HS-5 (cell line): ENCODE data around the gene CD34.

Experiments
- DNase-seq: peaks from one replicate; pipeline ENCODE4 v3.0.0-alpha.2; 2012; ENCODE audit warnings: low read depth

CD34 gene

GRCh38 chr1:207853372-207853757, 57.6 kb downstream of the CD34 start:
- DNase-seq: no peak

- DNase-seq: no peak
These were observed 58.2 kb downstream of the CD34 start for GRCh38 chr1:207852576-207853371.

DNA sequence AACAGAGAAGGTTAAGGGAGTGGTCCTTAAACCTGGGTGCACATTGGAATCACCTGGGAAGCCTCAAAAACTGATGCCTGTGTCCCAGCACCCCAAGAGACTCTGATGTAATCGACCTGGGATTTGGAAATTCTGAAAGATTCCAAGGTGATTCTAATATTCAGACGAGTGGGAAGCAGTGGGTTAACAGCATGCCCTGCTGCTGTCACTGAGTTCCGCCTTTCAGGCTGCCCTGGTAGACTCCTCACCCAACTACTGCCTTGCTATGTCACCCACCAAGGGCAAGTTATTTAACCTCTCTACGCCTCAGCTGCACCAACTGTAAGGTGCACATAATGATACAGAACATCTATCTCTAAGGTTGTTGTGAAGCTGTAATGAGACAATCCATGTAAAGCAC, 59.2 kb downstream of the CD34 start:
- no peak for DNase-seq

- no peak for DNase-seq
These were observed 60.1 kb downstream of the CD34 start for GRCh38 chr1:207850621-207851407.

- DNase-seq: no peak
These were observed 61.3 kb downstream of the CD34 start for GRCh38 chr1:207849646-207850045.

- no peak for DNase-seq
These were observed 61.9 kb downstream of the CD34 start for GRCh38 chr1:207849016-207849415.

GRCh38 chr1:207848234-207848633, 62.7 kb downstream of the CD34 start:
- DNase-seq: peak; percentile 61

GRCh38 chr1:207847116-207847515, 63.8 kb downstream of the CD34 start:
- peak; percentile 19 for DNase-seq

DNA sequence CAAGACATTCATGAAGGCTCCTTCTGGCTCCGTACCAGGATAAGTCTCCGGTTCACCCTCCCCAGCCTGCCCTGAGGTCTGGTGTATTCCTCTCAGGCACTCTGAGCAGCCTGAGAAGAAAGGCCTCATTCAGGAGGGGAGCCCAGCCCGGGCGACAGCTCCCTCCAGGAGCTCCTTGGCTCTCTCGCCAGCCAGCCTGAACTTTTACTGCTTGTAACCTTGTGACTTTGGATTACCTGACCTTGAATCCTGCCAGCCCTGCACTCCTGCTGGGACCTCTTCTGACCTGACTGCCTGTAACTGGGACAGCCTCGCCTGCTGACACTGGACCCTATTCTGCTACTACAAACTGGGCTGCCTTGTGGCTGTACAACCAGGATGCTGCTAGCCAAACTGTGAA, 65.8 kb downstream of the CD34 start:
- no peak for DNase-seq

GRCh38 chr1:207844371-207844770, 66.6 kb downstream of the CD34 start:
- DNase-seq: no peak

DNA sequence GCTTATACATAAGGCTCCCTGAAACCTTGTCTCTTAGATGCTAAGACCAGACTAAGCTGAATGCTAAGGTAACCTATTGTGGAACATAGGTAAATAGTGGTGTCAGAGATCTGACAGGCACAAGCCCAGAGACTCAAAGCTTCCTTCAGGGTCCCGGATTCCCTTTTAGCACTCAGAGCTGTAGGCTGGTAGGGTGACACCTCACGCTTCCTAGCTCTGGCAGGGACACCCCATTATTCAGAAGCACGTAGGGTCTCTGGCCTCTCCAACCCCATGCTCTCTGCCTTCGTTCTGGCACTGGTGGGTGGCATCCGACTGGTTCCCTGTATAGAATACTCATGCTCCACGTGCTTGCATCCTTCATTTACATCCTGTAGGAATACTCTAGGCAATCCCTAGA, 68.4 kb downstream of the CD34 start:
- DNase-seq: no peak

DNA sequence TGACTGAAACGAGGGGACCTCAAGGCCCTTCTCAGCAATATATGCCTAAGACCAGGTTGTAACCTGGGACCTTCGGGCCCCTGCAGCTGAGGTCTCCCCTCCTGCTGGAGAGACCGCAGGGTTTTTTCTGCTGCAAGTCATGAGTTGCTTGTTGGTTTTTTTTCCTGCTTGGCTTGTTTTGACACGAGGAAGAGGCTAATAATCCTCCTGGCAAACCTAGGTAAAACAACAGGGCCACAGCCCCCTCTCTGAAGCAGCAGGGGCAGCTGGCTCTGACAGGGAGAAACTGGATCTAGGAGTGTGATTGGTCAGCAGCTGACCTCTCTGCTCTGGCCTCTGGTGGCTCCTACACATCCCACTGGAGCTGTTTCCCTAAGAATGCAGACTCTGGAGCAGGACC, 69.0 kb downstream of the CD34 start:
- DNase-seq: no peak

- no peak for DNase-seq
These were observed 69.6 kb downstream of the CD34 start for GRCh38 chr1:207841293-207841692.

GRCh38 chr1:207840380-207840779, 70.5 kb downstream of the CD34 start:
- DNase-seq: no peak

- DNase-seq: no peak
These were observed 71.9 kb downstream of the CD34 start for GRCh38 chr1:207839083-207839413.

GRCh38 chr1:207838156-207839082, 72.5 kb downstream of the CD34 start:
- DNase-seq: no peak

DNA sequence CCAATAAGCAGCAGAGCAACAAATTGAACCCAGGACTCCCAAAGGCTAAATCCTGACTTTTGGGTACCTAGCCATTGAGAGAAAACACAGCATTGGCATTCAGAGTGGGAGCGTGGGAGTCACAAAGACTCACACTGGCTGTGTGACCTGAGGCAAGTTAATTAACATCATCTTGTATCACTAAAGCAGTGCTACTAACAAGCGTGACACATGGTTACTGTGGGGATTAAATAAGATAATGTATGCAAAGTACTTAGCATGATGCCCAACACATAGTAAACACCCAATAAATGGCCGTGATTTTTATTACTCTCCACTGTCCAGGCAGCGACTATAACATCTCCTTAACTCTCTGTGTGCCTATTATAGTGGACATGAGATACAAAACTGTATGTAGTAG, 73.3 kb downstream of the CD34 start:
- no peak for DNase-seq

GRCh38 chr1:207836591-207837347, 74.2 kb downstream of the CD34 start:
- no peak for DNase-seq

DNA sequence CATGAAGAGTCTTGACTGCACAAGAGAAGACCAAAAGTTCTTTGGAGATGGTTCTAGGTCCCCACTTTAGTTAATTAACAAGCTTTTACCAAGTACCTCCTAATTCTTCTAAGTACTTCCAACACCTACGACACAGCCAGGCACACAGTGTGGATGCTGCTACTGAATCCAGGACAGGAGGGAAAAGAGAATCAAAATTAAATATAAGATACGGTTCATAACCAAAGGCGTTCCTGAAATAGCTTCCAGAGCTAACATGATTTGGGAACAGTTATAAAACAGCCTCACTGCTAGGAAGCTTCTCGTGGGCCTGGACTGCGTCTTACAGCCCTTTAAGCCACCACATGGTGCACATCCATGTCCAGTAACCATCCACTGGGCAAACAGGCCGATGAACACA, 75.0 kb downstream of the CD34 start:
- DNase-seq: no peak

GRCh38 chr1:207833956-207834660, 76.8 kb downstream of the CD34 start:
- no peak for DNase-seq

DNA sequence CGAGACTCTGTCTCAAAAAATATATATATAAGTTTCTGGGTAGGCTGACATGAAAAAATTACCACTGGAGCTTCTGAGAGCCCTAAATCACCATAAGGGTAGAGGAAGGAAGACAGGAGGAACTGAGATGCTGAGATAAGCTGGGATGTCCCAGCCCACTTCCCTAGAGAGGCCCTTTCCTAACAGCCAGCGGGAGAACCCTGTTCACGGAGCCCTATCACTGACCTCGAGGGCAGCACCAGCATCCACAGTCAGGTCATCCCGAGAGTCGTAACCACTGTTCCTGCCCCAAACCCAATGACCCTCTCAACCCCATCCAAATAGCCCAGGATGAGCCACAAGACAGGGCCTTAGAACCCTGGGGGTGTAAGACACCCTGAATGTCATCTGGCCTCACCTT, 77.5 kb downstream of the CD34 start:
- DNase-seq: no peak
